Activated CD4-positive, alpha-beta T cell treated with anti-CD3 and anti-CD28 coated beads for 48 hours (primary cell): Measurements from ENCODE around the gene CCNF.
"Not testable (repeated sequence)": the region's sequence is repeated elsewhere in the genome, so short reads cannot be mapped to it uniquely, and the experiment has no call there.

ENCODE experiments used
- DNase-seq: peaks from one replicate; pipeline ENCODE4 v3.0.0-alpha.2; 2020

The CCNF gene

GRCh38 chr16:2429771-2430663 lies 770 bp downstream of the CCNF start:
- DNase-seq: no peak

GRCh38 chr16:2432286-2432685 lies 3.0 kb downstream of the CCNF start:
- DNase-seq: no peak

DNA sequence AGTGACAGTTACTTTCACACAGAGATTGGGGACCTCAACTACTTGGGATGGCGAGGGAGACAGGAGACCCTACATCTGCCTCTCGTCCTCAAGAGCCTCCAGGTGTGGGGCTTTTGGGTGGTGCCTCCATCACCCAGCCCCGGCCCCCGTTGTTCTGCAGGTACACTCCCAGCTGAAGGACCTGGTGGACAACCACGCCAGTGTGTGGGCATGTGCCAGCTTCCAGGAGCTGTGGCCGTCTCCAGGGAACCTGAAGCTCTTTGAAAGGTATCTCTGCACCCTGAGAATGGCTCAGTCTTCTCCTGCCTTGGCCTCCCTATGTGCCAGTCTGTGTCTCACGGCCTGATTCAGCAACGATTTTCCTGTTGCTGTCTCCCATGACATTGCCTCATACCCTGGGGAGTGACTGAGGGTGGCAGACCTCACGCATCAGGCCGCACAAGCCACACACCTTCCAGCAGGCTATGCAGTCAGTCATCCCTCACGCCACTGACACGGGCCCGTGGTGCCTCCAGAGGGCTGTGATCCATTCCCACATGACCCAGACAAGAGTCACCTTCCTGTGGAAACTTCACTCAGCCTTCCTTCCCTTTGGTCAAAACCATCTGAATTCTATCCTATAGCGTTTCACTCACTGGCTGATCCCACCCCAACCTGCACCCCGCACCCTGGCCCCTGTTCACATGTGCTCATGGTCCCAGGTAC lies 3.7 kb downstream of the CCNF start:
- no peak for DNase-seq

GRCh38 chr16:2435236-2435635 lies 6.0 kb downstream of the CCNF start:
- not testable (repeated sequence) for DNase-seq

DNA sequence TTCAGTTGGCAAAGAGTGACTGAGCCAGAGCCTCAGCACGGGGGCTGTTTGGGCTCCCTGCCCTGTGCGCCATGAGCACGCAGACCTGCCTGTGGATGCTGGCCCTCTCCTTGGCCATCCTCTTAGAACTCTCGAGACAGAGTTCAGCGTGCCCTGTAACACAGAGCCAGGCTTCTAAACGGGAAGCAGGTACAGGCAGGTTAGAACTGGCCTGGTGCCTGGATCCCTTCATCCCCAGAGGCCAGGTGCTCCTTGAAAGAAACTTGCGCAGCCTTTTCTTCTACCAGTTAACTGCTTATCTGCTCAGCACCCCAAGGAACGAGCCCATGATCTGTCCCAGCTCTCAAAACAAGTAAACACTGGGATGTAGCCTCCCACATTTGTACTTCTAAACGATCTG lies 6.9 kb downstream of the CCNF start:
- DNase-seq: no peak

GRCh38 chr16:2437032-2437790 lies 8.0 kb downstream of the CCNF start:
- no peak for DNase-seq

- DNase-seq: no peak
Observed at GRCh38 chr16:2438121-2438520, 8.9 kb downstream of the CCNF start.

DNA sequence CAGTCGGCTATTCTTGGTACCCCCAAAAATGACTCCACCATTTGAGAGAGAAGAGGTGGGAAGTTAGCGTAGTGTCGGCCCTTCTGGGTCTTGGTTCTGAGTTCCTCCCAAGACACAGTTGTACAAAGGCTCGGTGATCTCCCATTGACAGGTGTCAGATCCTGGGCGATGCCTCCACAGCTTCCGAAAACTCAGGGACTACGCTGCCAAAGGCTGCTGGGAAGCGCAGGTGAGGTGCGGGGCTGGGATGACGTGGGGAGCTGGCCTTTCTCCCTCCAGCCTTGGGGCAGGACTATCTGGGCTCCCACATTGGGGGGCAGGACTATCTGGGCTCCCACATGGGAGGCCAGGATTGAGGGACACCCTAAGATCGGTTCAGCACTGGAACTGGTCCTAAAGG lies 10.4 kb downstream of the CCNF start:
- DNase-seq: no peak

GRCh38 chr16:2441143-2441804 lies 12.0 kb downstream of the CCNF start:
- not testable (repeated sequence) for DNase-seq

- DNase-seq: no peak
Observed at GRCh38 chr16:2443555-2443954, 14.3 kb downstream of the CCNF start.

DNA sequence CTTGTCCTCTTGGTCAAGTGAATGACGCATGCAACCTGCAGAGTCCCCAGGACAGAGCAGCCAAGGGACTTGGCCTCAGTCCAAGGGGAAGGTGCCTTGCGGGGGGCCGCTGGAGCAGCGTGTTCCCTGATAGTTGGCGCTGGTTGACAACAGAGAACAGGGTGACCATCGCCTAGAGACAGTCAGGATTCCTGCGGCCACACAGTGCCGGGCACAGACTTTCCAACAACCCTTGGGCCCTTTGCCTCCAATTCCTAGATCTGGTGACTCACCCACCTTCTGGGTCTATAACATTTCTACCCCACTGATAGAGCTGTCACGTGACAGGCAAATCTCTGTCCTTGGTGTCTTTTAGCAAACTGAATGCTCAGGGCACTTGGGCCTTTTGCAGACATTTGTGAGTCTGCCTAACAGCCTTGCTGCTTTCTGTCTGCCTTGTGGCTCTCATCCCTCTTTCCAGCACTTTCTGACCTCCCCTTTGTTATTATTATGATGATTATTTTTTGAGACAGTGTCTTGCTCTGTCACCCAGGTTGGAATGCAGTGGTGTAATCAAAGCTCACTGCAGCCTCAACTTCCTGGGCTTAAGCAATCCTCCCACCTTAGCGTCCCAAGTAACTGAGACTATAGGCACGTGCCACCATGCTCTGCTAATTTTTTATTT lies 18.8 kb downstream of the CCNF start:
- DNase-seq: no peak

DNA sequence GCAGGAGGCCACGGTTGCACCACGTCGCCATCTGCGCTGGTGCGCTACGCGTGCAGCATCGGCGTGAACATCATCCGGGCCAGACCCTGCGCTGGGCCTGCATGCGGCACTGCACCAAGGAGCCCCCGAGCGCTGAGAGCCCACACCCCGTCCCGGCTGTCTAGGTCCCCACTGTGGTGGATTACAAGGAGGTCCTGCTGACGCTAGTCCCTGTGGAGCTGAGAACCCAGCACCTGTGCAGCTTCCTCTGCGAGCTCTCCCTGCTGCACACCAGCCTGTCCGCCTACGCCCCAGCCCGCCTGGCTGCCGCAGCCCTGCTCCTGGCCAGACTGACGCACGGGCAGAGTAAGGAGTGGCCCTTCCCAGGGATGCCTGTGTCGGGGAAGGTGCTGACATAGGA lies 19.9 kb downstream of the CCNF start:
- DNase-seq: no peak

GRCh38 chr16:2450535-2450934 lies 21.3 kb downstream of the CCNF start:
- no peak for DNase-seq

DNA sequence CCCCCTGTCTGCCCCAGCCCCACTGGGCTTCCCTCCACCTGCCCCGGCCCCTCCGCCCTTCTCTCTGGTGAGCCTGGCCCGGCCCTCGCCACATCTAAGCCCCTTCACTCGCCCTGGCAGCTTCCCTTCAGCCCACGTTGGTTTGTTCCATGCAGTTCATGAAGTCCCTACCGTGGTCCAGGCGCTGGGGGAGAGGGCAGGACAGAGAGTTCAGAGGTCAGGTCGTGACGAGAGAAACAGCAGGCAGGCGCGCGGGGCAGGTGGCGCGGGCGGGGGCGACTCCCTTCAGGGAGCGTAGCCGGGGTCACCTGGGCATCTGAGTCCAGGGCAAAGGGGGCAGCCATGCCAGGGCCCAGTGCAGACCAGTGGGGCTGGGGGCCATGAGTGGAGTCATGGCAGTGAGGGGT lies 21.7 kb downstream of the CCNF start:
- no peak for DNase-seq

DNA sequence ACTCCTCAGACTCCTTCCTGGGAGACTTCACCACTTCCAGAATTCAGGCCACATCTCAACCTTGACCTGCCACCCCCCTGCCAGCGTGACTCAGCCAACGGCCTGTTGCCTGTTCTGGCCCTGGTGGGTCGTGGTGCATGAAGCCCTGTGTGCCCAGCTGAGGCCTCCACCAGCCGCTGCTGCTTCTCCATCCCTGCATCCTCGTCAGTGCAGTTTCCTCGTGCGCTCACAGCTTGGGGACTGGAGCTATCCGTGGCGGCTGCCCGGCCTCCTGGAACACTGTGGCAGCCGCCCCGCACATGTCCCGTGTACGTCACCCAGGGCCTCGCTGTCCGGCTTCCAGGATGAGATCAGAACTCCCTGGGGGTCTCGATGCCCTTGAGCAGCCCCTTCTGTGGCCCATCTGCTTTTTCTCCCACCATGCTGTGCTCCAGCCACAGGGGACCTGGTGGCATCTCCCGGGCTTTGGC lies 22.6 kb downstream of the CCNF start:
- no peak for DNase-seq

- DNase-seq: no peak
Observed at GRCh38 chr16:2452650-2453049, 23.4 kb downstream of the CCNF start.

DNA sequence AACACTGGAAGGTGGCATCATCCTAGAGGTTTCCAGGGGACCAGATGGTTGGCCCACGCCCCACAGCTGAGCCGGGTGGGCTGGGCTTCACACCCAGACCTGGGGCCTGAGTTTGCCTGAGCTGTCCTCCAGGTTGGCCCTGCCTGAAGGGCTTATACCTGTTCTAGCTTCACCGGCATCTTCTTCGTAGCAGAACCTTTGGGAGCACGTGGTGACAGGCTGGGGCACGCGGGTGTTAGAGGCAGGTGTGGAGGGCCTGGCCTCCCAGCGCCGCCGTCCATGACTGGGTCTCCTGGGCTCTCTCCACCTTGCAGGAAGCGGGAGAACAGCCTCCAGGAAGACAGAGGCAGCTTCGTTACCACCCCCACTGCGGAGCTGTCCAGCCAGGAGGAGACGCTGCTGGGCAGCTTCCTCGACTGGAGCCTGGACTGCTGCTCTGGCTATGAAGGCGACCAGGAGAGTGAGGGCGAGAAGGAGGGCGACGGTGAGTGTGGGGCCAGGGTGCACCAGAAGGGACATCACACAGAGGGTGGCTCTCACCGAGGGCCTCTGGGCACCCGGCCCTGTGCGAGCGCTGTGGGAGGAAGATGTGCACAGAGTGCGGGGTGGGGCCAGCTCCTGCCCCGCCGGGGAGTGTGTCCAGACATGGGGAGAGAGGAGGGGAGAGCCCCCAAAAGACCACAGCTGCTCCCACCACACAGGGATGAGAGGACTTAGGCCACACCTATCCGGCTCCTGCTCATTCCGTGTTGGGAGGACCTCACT lies 26.0 kb downstream of the CCNF start:
- DNase-seq: no peak

DNA sequence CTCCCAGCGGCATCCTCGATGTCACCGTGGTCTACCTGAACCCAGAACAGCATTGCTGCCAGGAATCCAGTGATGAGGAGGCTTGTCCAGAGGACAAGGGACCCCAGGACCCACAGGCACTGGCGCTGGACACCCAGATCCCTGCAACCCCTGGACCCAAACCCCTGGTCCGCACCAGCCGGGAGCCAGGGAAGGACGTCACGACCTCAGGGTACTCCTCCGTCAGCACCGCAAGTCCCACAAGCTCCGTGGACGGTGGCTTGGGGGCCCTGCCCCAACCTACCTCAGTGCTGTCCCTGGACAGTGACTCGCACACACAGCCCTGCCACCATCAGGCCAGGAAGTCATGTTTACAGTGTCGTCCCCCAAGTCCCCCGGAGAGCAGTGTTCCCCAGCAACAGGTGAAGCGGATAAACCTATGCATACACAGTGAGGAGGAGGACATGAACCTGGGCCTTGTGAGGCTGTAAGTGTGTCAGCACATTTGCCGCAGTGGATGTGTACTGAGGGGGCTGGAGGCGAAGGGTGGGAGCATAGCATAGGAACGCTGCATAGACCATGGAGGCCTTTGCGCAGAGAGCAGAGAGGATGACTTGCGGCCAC lies 27.4 kb downstream of the CCNF start:
- no peak for DNase-seq

GRCh38 chr16:2457267-2457666 lies 28.0 kb downstream of the CCNF start:
- no peak for DNase-seq

DNA sequence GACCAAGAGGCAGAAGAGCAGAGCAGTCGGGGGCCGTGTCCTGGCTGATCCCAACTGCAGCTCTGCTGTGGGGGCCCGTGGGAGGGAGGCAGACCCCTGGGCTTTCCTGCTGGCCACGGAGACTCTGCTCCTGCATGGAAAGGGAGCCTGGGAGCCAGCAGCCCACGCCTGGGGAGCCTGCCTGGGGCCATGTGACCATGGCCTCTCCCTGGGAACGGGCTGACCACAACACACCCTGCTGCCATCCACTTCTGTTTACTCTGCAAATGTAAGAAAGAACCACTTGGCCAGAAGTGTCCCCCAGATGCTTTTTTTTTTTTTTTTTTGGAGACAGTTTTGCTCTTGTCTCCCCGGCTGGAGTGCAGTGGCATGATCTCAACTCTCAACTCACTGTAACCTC lies 28.7 kb downstream of the CCNF start:
- no peak for DNase-seq
